Chondrocyte (in vitro differentiated cells): Measurements from ENCODE around the gene ARHGEF19. TPM values are rescaled to one million over a fixed set of nuclear protein-coding genes. Genes with fewer than 3 reads are reported as not detected.

ENCODE experiments used
- DNase-seq: peaks from one replicate; pipeline ENCODE4 v3.0.0; 2021; ENCODE audit warnings: mixed read lengths, low spot score
- H3K27ac Mint-ChIP-seq: one replicate; pipeline ENCODE4 v1.8.0; 2021; ENCODE audit warnings: mild to moderate bottlenecking, moderate library complexity, mixed read lengths; ENCODE audit not compliant: unreplicated experiment
- H3K27me3 Mint-ChIP-seq: 2 replicates; pipeline ENCODE4 v1.8.0; 2021; ENCODE audit warnings: low read depth, mixed read lengths
- H3K36me3 Mint-ChIP-seq: 2 replicates; pipeline ENCODE4 v1.8.0; 2021; ENCODE audit warnings: low read depth, mixed read lengths
- H3K4me1 Mint-ChIP-seq: 2 replicates; pipeline ENCODE4 v1.8.0; 2021; ENCODE audit warnings: low read depth, mild to moderate bottlenecking, mixed read lengths
- H3K4me3 Mint-ChIP-seq: one replicate; pipeline ENCODE4 v1.8.0; 2021; ENCODE audit warnings: mild to moderate bottlenecking, moderate library complexity, mixed read lengths; ENCODE audit not compliant: unreplicated experiment
- H3K9me3 Mint-ChIP-seq: 2 replicates; pipeline ENCODE4 v1.8.0; 2021; ENCODE audit warnings: low read depth, mixed read lengths
- total RNA-seq: library from RNA; stranded (reverse); gene quantifications from 3 replicates; pipeline ENCODE4 v1.2.1, GENCODE V29; 2021
- TF ChIP-seq, protein P1 (sequence below): fragments of 200-600 bp; sonication (generic); IDR thresholded peaks from 2 replicates; pipeline ENCODE4 v1.5.0; 2021; ENCODE audit warnings: antibody characterized with exemption, mild to moderate bottlenecking, moderate library complexity

Gene ARHGEF19
- total RNA-seq, 1 donor from 2014 or later: 16.1 TPM

DNA sequence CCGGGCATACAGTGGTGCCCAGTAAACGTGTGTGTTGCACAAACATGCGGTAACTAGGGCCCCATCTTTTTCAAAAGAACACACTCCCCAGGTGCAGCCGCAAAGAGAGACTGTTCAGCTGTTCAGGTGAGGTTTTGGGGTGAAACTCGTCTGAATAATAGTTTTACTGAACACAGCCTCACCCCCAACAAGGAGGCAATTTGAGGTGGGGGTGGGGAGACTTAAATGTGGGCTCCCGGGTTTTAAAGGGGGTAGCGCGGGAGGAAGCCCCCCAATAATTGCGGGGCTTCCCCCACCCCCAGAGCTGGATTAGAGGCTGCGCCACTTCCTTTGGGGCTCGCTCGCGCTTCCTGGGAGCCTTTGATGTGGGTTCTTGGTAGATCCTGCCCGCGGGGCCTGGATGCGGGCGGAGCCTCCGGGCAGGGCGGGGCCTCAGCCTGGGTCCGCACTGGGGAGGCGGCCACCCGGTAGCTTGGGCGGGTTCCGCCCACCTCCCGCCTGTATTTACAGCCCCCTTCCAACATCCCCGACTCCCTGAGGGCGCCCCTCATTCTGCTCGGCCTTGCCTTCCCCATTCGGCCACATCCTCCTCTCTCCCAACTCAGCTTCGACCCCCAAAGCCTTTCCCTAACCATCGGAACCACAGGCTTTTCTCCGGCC is 50.2 kb downstream of the ARHGEF19 start:
- TF ChIP-seq, protein P1, sequence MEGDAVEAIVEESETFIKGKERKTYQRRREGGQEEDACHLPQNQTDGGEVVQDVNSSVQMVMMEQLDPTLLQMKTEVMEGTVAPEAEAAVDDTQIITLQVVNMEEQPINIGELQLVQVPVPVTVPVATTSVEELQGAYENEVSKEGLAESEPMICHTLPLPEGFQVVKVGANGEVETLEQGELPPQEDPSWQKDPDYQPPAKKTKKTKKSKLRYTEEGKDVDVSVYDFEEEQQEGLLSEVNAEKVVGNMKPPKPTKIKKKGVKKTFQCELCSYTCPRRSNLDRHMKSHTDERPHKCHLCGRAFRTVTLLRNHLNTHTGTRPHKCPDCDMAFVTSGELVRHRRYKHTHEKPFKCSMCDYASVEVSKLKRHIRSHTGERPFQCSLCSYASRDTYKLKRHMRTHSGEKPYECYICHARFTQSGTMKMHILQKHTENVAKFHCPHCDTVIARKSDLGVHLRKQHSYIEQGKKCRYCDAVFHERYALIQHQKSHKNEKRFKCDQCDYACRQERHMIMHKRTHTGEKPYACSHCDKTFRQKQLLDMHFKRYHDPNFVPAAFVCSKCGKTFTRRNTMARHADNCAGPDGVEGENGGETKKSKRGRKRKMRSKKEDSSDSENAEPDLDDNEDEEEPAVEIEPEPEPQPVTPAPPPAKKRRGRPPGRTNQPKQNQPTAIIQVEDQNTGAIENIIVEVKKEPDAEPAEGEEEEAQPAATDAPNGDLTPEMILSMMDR: no peak
- Mint-ChIP-seq H3K9me3 (no peaks in the 10 kb centered on the region), H3K4me3 (no peak overlapping the region), H3K27me3 (no peaks in the 10 kb centered on the region), H3K27ac (no peak overlapping the region), H3K4me1 (peaks cover 21% of the 10 kb centered on the region), H3K36me3 (no peaks in the 10 kb centered on the region)
- no peak for DNase-seq

DNA sequence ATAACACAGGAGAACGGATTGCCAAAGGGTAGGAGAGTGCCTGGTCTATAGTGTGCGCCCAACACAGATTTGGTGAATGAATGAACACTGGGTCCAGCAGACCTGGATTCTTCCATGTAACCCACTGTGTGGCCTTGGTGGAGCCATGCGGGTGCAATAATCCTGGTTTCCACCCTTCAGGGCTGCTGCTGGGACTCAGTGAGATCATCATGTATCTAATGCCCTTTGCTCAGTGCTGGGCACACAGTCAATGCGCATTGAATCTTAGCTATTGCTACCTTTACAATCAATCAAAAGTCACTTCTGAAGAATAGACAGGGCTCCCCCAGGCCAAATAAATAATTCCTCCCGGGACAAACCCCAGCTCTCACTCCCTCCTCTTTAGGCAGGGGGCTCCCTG is 50.7 kb downstream of the ARHGEF19 start:
- Mint-ChIP-seq H3K4me3 (no peak overlapping the region), H3K4me1 (peaks cover 24% of the 10 kb centered on the region), H3K36me3 (no peaks in the 10 kb centered on the region), H3K27ac (no peak overlapping the region), H3K9me3 (no peaks in the 10 kb centered on the region), H3K27me3 (no peaks in the 10 kb centered on the region)
- TF ChIP-seq, protein P1: no peak
- DNase-seq: no peak

DNA sequence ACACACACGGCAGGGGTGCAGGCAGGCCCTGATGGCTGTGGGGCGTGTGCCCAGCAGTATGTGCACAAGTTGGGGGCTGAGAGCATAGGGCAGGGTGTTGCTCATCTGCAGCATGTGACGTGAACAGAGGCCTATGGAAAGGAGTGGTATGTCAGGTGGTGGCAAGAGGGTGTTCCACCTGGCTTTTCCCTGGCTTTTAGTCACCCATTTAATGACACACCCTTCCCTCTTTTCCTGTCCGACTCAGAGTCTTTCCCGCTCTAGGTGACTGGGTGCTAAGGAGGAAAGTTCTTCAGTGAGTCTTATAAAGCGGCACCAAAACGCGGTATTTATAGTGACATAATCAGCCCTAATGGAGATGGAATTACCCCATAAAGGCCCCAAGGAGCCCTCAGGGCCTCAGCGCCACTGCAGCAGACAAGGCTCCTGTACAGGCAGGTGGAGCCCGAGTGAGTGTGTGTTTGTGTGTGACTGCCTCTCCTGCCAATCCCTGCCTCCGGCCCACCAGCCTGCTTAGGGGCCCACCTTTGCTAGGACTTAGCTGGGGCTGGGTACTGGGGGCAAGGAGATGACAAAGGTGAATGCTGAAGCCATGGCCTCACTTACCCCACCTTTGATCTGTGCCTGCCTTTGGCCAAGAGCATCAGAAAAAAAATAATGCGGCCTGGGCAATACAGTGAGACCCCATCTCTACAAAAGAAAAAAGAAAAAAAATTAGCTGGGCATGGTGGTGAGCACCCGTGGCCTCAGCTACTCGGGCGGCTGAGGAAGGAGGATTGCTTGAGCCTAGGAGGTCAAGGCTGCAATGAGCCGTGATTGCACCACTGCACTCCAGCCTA is 53.2 kb downstream of the ARHGEF19 start:
- Mint-ChIP-seq H3K36me3 (no peaks in the 10 kb centered on the region), H3K27me3 (no peaks in the 10 kb centered on the region), H3K4me1 (peaks cover 17% of the 10 kb centered on the region), H3K27ac (no peak overlapping the region), H3K4me3 (no peak overlapping the region), H3K9me3 (no peaks in the 10 kb centered on the region)
- TF ChIP-seq, protein P1: no peak
- no peak for DNase-seq

DNA sequence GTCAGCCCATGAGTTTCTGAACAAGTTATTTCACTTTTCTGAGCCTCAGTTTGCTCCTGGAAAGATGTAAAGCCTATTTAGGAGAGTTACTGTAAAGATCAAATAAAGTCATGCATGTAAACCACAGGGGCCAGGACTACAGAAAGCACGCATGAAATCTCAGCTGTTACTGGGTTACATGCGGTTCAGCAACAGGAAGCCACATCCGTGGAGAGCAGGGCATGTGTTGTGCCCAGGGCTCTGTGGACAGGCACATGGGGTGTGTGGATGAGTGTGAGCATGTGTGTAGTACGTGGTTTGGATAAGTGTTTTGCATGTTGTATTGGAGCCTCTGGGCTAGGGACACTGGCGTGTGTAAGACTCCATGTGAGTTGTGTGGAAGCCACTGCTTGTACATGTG is 54.4 kb downstream of the ARHGEF19 start:
- TF ChIP-seq, protein P1: no peak
- Mint-ChIP-seq H3K4me1 (peaks cover 26% of the 10 kb centered on the region), H3K27me3 (no peaks in the 10 kb centered on the region), H3K4me3 (no peak overlapping the region), H3K27ac (peak overlapping the region; percentile 0), H3K9me3 (no peaks in the 10 kb centered on the region), H3K36me3 (peaks cover under 1% of the 10 kb centered on the region)
- DNase-seq: no peak

DNA sequence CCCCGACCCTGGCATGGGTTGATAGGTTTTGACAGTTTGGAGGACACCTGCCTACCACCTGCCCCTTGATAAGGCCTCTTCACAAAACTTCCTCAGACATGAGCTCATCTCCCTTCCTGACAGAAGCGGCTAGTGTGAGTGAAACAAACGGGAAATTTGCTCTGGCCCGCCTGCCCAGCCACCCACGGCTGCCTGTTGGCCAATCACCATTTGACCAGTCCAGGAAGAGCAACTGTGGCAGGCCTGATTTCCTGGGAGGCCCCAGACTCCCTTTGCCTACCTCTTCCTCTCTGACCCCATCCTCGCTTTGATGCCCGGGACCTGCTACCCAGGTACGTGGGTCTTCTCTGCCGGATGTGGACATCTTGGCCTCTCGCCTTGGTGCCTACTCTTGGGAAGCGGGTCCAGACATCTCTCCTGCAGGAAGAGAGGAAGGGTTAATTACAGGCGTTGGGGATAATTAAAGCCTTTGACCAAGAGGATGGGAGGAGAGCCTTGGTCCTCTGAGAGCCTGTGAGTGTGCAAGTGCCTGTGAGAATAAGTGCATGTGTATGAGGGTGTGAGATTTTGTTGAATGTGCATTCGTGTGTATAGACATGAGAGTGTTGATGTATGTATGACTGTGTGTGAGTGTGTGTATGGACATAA is 55.5 kb downstream of the ARHGEF19 start:
- TF ChIP-seq, protein P1: no peak
- no peak for DNase-seq
- Mint-ChIP-seq H3K36me3 (peaks cover 1% of the 10 kb centered on the region), H3K4me1 (peaks cover 35% of the 10 kb centered on the region), H3K4me3 (no peak overlapping the region), H3K9me3 (no peaks in the 10 kb centered on the region), H3K27ac (peak overlapping the region; percentile 91), H3K27me3 (no peaks in the 10 kb centered on the region)
